Stimulated activated CD8-positive, alpha-beta memory T cell treated with anti-CD3 and anti-CD28 coated beads, Interleukin-4, amount 100 ng/mL, for 24 hours (primary cell): ENCODE data around the gene TMEM234.
A peak's percentile ranks its signal among the peaks of the same experiment; 100 is the strongest.

Experiments
- DNase-seq: peaks from one replicate; pipeline ENCODE4 v3.0.0-alpha.2; 2020; ENCODE audit warnings: low read depth

The TMEM234 gene

DNA sequence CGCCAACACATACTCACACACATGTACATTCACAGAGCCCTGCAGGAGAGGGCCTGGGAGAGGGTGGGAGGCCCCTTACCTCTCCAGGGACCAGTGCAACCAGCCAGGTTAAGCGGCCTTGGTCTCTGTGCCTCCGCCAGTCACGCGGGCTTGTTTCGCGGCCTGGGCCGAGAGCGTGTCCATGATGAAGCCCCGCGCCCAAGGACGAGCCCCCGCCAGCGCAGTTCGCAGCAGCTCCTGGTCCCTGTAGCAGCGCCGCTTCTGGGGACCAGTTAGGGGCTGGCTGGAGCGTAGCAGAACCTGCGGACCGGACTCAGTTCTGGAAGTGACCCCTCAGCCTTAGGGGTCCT lies 17.6 kb upstream of the TMEM234 start:
- no peak for DNase-seq

DNA sequence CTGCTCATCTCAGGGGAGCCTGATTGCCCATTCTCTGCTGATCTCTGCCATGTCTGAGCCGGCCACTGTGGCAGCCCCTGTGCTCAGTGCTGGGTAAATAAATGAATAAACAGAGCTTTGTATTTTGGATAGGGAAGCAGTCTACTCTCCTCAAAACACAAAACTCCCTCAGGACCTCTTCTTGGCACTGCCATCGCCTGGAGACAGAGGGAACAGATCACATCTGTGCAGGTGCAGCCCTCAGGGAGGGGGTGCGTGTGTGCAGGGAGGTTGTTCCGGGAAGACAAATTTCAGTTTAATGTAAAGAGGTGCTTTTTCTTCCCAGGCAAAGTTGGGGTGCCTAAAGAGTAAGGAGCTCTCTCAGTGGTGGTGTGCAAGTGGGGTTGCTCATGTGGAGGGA lies 17.2 kb upstream of the TMEM234 start:
- no peak for DNase-seq

DNA sequence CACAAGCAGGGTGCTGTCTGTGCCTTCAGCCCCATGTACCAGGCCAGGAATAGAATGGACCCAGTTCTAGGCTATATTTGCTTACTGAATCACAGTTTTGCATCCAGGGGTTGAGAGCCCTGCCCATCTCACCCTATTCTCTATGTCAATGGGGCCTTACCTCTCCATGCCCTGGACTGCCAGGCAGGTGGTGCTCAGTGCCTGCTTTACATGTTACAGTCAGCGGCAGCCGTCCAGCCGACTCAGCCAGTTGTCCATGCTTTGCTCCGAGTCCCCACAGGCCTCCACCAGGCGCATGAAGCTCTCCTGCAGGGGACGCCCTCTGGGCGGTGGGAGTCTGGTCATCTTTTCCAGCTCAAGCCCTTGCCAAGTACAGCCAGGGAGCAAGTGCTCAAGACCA lies 12.6 kb upstream of the TMEM234 start:
- DNase-seq: no peak

- DNase-seq: no peak
These were observed 10.6 kb upstream of the TMEM234 start for GRCh38 chr1:32232558-32233304.

DNA sequence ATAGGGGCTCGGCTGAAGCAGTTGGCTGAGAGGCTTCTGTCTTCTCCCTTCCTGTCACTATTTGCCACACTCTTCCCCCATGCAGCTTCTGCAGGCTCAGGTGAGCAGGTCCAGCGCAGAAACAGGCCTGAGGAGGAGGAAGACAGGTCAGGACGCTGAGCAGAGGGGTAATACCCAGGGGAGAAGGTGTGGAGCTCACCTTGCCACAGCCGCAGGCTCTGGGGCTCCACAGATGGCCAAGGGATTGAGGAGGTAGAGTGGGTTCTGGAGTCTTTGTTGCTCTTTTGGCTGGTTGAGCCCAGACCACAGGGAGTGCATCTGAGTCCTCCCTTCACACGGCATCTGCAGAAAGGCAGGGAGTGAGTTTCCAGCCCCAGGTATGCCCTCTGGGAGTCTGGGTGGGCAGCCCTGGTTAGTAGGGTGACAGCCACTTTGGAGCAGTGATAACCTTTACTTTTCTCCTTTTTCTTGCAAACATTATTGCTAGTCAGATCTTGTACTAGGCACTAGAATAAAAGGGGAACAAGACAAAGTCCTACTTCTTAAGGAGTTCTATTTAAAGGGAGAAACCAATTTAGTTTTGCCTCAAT lies 9.8 kb upstream of the TMEM234 start:
- no peak for DNase-seq

DNA sequence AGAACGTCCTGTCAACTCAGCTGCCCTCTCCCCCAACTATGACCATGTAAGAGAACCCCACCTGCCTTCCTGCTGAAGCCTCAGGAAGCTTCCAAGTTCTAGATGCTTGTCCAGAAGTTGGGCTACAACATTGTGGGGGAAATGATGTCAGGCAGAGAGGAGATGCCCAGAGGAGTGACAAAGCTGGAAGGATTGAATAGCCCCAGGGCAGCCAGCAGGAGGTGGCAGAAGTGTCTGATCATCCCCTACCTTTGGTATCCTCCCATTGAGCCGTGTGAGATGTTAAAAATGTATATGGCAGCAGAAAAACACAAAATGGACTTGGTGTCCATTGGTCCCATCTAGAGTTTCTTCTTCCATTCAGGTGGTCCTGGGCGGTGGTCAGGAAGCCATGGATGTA lies 6.6 kb upstream of the TMEM234 start:
- DNase-seq: no peak

- no peak for DNase-seq
These were observed 2.1 kb upstream of the TMEM234 start for GRCh38 chr1:32224285-32224684.

DNA sequence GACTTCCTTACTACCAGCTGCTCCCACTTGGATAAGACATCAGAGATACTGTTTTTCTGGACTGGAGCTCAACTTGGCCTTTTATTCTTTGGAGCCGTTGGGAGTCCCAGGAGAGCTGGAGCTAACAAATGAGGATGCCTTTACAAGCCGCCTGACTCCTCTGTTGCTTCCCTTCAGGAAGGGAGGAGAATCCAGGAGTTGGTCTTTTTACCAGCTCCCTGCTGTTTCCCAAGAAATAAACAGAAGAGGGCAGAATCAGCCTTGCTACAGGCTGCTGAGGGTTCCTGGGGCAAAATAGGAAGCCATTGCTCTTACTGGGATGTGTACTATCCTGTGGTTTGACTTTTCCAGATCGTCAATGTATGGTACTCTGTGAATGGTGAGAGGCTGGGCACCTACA lies 1.5 kb upstream of the TMEM234 start:
- DNase-seq: no peak

DNA sequence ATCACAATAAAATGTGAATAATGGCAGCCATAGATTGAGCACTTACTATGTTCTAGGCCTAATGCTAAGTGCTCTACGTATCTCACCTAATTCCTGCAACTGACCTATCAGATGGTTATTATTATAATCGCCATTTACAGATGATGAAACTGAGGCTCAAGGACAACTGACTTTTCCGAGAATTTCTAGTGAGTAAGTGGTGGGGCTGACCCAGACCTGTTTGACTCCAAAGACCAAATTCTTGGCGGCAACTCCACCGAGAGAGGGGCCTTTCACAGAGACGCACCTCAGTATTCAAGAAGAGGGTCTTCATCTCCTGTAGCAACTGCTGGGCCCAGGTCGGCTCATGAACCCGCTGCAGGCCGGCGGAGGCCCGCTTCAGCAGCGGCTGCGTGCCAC lies 573 bp downstream of the TMEM234 start:
- DNase-seq: no peak

GRCh38 chr1:32220746-32221580 lies 1.2 kb downstream of the TMEM234 start:
- no peak for DNase-seq

GRCh38 chr1:32219022-32219421 lies 3.1 kb downstream of the TMEM234 start:
- DNase-seq: no peak

GRCh38 chr1:32216566-32216965 lies 5.6 kb downstream of the TMEM234 start:
- no peak for DNase-seq

- DNase-seq: peak; percentile 38
These were observed 6.3 kb downstream of the TMEM234 start for GRCh38 chr1:32215629-32216480.

DNA sequence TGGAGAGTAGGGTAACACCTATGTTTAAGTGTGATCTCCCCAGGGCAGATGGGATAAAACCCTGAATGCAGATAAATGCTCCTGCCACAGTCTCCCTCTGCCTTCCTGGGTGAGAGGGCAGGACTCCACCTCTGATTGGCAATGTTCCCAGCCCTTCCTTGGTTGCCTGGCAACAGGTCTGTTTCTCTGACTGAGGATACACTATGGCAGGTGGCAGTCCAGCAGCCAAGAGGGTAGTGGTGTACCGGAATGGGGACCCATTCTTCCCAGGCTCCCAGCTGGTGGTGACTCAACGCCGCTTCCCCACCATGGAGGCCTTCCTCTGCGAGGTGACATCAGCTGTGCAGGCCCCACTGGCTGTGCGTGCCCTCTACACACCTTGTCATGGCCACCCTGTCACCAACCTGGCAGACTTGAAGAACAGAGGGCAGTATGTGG lies 13.2 kb downstream of the TMEM234 start, which contains the start of gene DCDC2B:
Gene DCDC2B, plus strand, starts transcription at position 199 of the 438 bp plus-strand sequence. Its CDS starts 5 bp downstream, at position 204.
- DNase-seq: no peak

GRCh38 chr1:32208469-32208868 lies 13.7 kb downstream of the TMEM234 start:
- no peak for DNase-seq

GRCh38 chr1:32205401-32206370 lies 16.5 kb downstream of the TMEM234 start, which contains the start of gene IQCC:
TSS of gene IQCC (plus strand) at chr1:32205671. CDS start at chr1:32205682, 11 bp downstream.
- DNase-seq: peak; percentile 76

- no peak for DNase-seq
These were observed 17.2 kb downstream of the TMEM234 start for GRCh38 chr1:32204943-32205361.

GRCh38 chr1:32201011-32201855 lies 20.9 kb downstream of the TMEM234 start:
- DNase-seq: peak; percentile 77

DNA sequence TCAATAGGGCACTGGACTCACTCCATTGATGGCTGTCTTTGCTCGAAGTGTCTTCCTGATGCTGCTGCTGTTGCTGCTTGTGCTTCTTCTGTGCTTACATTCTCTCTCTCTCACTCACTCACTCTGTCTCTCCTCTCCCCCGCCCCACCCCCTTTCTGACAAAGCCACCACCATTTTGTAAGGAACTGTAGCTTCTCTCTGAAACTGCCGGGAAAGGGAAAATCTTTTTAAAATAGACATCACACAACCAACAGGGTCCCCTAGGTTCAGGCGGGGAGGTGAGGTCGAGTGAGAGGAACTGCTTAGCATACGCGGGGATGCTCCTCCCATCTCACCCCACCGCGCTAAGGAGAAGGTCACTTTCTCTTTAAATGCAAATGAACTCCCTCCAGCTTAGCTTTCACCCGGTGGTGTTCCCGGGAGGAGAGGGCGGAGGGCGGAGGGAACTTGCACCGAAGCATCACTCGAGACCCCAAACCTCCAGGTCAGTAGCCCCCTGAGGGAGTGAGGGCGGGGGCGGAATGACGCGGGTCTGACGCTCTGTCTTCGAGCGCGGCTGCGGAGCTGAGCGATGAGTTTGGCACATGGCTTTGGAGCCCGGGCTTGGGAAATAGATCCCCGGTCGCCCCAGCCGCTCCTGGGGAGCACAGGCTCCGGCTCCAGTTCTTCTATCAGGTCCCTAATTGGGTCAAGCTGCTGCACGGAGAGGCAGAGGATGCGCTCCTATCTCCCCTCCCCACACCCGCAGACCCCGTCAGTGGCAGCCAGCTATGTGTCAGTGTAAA lies 21.7 kb downstream of the TMEM234 start, which contains the start of gene CCDC28B:
Gene CCDC28B, plus strand, starts transcription at position 370 of the 785 bp plus-strand sequence. CDS start 1,341 bp downstream, outside the sequence.
- peak; percentile 40 for DNase-seq
